Esophagus squamous epithelium (tissue), 4 donors: ENCODE measurements around the gene PTPRN2.

Experiments
- CTCF ChIP-seq, 6 experiments: fragments of 450-650 bp in 4 of 6; fragments of 200-600 bp in 2 of 6; sonication (generic) in 2 of 6; IDR thresholded peaks; one replicate each; pipeline ENCODE4 v1.5.1; 2016 to 2019; ENCODE audit warnings: antibody characterized with exemption in 6 of 6, mild to moderate bottlenecking in 4 of 6, moderate library complexity in 4 of 6
- POLR2A ChIP-seq, 4 donors: fragments of 450-650 bp; IDR thresholded peaks; one replicate each; pipeline ENCODE4 v1.6.1; 2017; ENCODE audit warnings: antibody characterized with exemption in 4 of 4, mild to moderate bottlenecking in 4 of 4, moderate library complexity in 3 of 4

DNA sequence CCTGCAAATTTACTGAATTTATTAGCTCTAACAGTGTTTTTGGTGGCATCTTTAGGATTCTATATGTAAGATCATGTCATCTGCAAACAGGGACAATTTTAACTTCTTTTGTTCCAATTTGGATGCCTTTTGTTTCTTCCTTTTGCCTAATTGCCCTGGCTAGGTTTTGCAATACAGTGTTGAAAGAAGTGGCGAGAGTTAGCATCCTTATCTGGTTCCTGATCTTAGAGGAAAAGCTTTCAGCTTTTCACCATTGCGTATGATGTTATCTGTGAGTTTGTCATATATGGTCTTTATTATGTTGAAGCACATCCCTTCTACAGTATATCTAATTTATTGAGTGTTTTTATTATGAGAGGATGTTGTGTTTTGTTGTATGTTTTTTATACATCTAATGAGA lies 301.4 kb downstream of the PTPRN2 start:
- TF ChIP-seq POLR2A (IDR thresholded peaks at IDR 0.05) (no peak), CTCF (IDR thresholded peaks at IDR 0.05) (no peak)
